ENCODE results near the gene ERC1.

DNA sequence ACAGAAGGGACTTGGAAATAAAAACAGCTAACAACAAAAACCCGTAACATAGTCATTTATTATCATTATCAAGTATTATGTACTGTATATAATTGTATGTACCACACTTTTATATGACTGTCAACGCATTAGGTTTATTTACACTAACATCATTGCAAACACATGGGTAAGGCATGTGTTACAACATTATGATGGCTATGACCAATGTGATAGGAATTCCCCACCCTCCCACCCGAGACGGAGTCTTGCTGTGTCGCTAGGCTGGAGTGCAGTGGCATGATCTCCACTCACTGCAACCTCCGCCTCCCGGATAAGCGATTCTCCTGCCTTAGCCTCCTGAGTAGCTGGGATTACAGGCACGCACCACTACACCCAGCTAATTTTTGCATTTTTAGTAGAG, 82.6 kb downstream of the ERC1 start:
- TF ChIP-seq, protein P1, sequence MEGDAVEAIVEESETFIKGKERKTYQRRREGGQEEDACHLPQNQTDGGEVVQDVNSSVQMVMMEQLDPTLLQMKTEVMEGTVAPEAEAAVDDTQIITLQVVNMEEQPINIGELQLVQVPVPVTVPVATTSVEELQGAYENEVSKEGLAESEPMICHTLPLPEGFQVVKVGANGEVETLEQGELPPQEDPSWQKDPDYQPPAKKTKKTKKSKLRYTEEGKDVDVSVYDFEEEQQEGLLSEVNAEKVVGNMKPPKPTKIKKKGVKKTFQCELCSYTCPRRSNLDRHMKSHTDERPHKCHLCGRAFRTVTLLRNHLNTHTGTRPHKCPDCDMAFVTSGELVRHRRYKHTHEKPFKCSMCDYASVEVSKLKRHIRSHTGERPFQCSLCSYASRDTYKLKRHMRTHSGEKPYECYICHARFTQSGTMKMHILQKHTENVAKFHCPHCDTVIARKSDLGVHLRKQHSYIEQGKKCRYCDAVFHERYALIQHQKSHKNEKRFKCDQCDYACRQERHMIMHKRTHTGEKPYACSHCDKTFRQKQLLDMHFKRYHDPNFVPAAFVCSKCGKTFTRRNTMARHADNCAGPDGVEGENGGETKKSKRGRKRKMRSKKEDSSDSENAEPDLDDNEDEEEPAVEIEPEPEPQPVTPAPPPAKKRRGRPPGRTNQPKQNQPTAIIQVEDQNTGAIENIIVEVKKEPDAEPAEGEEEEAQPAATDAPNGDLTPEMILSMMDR (IDR thresholded peaks at IDR 0.05): no peak
- TF ChIP-seq POLR2AphosphoS5 (IDR thresholded peaks at IDR 0.05): no peak

All from suprapubic skin (tissue), 3 donors.